GM13976 (cell line): ENCODE data around the gene NEMP2.

ENCODE experiments used
- DNase-seq: peaks from one replicate; pipeline ENCODE4 v3.0.0; 2012; ENCODE audit warnings: low spot score
- CTCF ChIP-seq: IDR thresholded peaks from 2 replicates; pipeline ENCODE4 v1.5.1; 2012; ENCODE audit warnings: borderline replicate concordance, mild to moderate bottlenecking; ENCODE audit not compliant: insufficient read depth; ENCODE audit errors: extremely low read depth, missing control alignments, control extremely low read depth
- in situ Hi-C: fragments of 300-500 bp; cut with MboI; formaldehyde crosslinking; loops from one replicate; pipeline ENCODE4 v1.12.0; 2022; ENCODE audit warnings: low sequenced_read_pairs, mixed read lengths, inconsistent platforms; ENCODE audit not compliant: unreplicated experiment

NEMP2 gene

DNA sequence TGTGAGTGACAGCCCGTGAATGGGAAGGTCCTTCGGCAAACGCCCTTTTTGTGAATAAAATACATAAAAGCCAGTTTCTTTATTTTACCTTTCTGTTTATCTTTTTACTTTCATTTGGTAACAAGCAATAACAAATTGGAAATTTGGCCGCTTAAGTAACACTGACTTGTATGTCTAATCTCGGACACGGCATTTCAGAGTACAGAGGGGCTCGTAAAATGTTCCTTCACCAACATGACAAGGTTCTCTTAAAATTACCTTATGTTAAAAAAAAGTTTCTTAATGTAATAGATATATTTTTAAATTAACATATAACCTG lies 558 bp upstream of the NEMP2 start:
- DNase-seq = no peak
- in situ Hi-C loops = no loop called here
- no peak for TF ChIP-seq CTCF

GRCh38 chr2:190533968-190534309 lies 583 bp downstream of the NEMP2 start:
- no peak for DNase-seq
- no peak for TF ChIP-seq CTCF
- in situ Hi-C loops = no loop called here

GRCh38 chr2:190533175-190533967 lies 1.2 kb downstream of the NEMP2 start:
- TF ChIP-seq CTCF = no peak
- DNase-seq = no peak
- in situ Hi-C loops = no loop called here

DNA sequence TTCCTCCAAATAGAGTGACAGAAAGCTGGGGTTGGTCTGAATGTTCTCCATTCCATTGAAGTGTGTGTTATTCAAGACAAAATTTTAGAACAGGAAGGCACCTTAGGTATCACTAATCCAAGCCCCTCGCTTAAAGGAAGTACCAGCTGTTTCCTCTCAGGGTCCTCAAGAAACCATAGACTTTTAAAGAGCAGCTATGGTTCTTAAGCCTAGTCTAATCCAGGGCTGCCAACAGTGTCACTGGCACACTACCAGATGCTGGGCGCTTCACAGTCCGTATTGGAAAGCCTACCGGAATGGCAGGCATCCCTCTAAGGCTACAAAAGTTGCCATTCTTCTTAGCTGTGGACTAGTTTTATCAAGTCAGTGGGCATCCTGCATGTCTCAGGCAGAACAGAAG lies 1.9 kb downstream of the NEMP2 start:
- in situ Hi-C loops = no loop called here
- DNase-seq = no peak
- no peak for TF ChIP-seq CTCF

DNA sequence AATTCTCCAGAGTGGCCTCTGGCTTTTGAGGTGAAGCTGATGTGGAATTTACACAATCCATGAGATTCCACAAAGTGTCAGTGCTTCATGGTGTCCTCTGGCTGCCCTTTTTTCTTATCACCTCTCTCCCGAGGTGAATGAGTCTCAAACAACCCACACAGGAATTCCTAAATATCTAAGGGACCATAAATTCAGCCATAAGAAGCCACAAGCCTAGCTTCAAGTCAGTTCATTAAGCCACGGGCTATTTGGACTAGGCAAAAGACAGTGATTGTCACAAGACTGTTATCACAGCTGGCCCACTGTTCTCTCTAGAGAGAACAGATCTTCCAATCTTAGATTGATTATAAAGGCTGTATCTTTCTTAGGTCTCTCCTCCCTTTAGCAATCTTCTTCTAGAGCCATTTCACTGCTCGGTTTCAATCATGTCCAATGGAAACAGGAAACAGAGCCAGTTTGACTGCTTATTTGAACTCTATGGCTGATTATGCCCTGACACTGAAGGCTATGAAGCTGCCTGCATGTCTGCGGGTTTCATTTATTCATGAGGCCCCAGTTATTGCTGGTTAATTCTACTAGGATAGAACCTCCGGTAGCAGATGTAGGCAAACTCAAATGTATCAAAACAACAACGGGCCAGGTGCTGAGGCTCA lies 4.1 kb downstream of the NEMP2 start:
- no peak for TF ChIP-seq CTCF
- in situ Hi-C loops = no loop called here
- no peak for DNase-seq

GRCh38 chr2:190529486-190530247 lies 4.9 kb downstream of the NEMP2 start:
- TF ChIP-seq CTCF = no peak
- DNase-seq = no peak
- in situ Hi-C loops = no loop called here
